PC-9 (cell line): Measurements from ENCODE around the gene NDST4. TPM values are rescaled to one million over a fixed set of nuclear protein-coding genes. Genes with fewer than 3 reads are reported as not detected.

Experiments used
- BruUV-seq: library from RNA; stranded (reverse); fragments of 400-500 nt; replicated peaks from 2 replicates; lab custom pipeline; 2021; lab: Mats Ljungman, UMichigan
- CTCF ChIA-PET: fragments of 300-600 bp; sonication (Branson Sonifier 250); formaldehyde crosslinking; loops from one replicate; lab custom pipeline; 2022; ENCODE audit warnings: antibody characterized with exemption; lab: Charles Lee
- POLR2A ChIA-PET: fragments of 300-600 bp; sonication (Branson Sonifier 250); formaldehyde crosslinking; loops from one replicate; lab custom pipeline; 2022; ENCODE audit warnings: antibody characterized with exemption; ENCODE audit not compliant: unreplicated experiment; lab: Charles Lee
- DNase-seq, 2 experiments: peaks; one replicate each; pipeline versions ENCODE4 v3.0.0 to v3.0.0-alpha.2; 2015 to 2022; ENCODE audit warnings: mixed read lengths in 1 of 2
- H2AFZ ChIP-seq: fragments of 200-600 bp; sonication (generic); 2 replicates; pipeline ENCODE4 v1.8.1; 2017; ENCODE audit warnings: antibody characterized with exemption
- H3F3A ChIP-seq: fragments of 200-600 bp; sonication (generic); 2 replicates; pipeline ENCODE4 v1.8.1; 2017; ENCODE audit warnings: antibody characterized with exemption, mild to moderate bottlenecking, low read depth; ENCODE audit not compliant: insufficient read depth
- H3K27ac ChIP-seq: fragments of 200-600 bp; sonication (generic); 2 replicates; pipeline ENCODE4 v1.6.1; 2016; ENCODE audit warnings: mixed run types
- H3K27me3 ChIP-seq: fragments of 200-600 bp; sonication (generic); 2 replicates; pipeline ENCODE4 v1.6.1; 2016; ENCODE audit warnings: low read depth, mixed run types; ENCODE audit not compliant: insufficient read depth
- H3K36me3 ChIP-seq: fragments of 200-600 bp; sonication (generic); 2 replicates; pipeline ENCODE4 v1.6.1; 2016; ENCODE audit warnings: low read depth, mixed run types
- H3K4me1 ChIP-seq: fragments of 200-600 bp; sonication (generic); replicated peaks from 2 replicates; pipeline ENCODE4 v1.6.1; 2016; ENCODE audit warnings: mixed run types; ENCODE audit not compliant: insufficient read depth
- H3K4me2 ChIP-seq: fragments of 200-600 bp; sonication (generic); 2 replicates; pipeline ENCODE4 v1.6.1; 2017; ENCODE audit warnings: mixed run types
- H3K4me3 ChIP-seq: fragments of 200-600 bp; sonication (generic); 2 replicates; pipeline ENCODE4 v1.6.1; 2016; ENCODE audit warnings: mixed run types
- H3K79me2 ChIP-seq: fragments of 200-600 bp; sonication (generic); 2 replicates; pipeline ENCODE4 v1.6.1; 2017; ENCODE audit warnings: low read depth, mixed run types
- H3K9me2 ChIP-seq: fragments of 200-600 bp; sonication (generic); 2 replicates; pipeline ENCODE4 v1.8.1; 2017; ENCODE audit warnings: mild to moderate bottlenecking; ENCODE audit not compliant: insufficient read depth
- H3K9me3 ChIP-seq: fragments of 200-600 bp; sonication (generic); 2 replicates; pipeline ENCODE4 v1.8.1; 2016; ENCODE audit warnings: low read depth; ENCODE audit not compliant: insufficient read depth
- H4K20me1 ChIP-seq: fragments of 200-600 bp; sonication (generic); 2 replicates; pipeline ENCODE4 v1.8.1; 2017; ENCODE audit not compliant: insufficient read depth
- CTCF ChIP-seq: fragments of 200-600 bp; sonication (generic); conservative IDR thresholded peaks from 2 replicates; pipeline ENCODE4 v1.6.1; 2017; ENCODE audit warnings: mixed run types, antibody characterized with exemption, mild to moderate bottlenecking, moderate library complexity
- EZH2 ChIP-seq: fragments of 200-600 bp; sonication (generic); IDR thresholded peaks from 2 replicates; pipeline ENCODE4 v1.8.0; 2017; ENCODE audit warnings: antibody characterized with exemption, low read depth
- intact Hi-C: fragments of 100-400 bp; cut with micrococcal nuclease; formaldehyde crosslinking; loops from one replicate; pipeline ENCODE4 v1.10.0; 2022; ENCODE audit not compliant: unreplicated experiment
- total RNA-seq: library from RNA; stranded (reverse); gene quantifications from 2 replicates; pipeline ENCODE4 v1.2.3, GENCODE V29; 2021

The NDST4 gene
- total RNA-seq, 1 experiment from 2014 or later, result not detected

- H3K27ac ChIP-seq, result no peak overlapping the region
- no peak overlapping the region for H3K4me2 ChIP-seq
- H3K36me3 ChIP-seq, result no peaks in the 10 kb centered on the region
- no peaks in the 10 kb centered on the region for H3K4me1 ChIP-seq
- no peak for TF ChIP-seq CTCF
- no peak for TF ChIP-seq EZH2
- H2AFZ ChIP-seq, result no peak overlapping the region
- no peaks in the 10 kb centered on the region for H3F3A ChIP-seq
- ChIA-PET POLR2A (no interaction called here), CTCF (no interaction called here)
- H3K27me3 ChIP-seq, result no peaks in the 10 kb centered on the region
- no peaks in the 10 kb centered on the region for H3K79me2 ChIP-seq
- BruUV-seq, result no TSS peak
- H3K4me3 ChIP-seq, result no peak overlapping the region
- H3K9me2 ChIP-seq, result no peaks in the 10 kb centered on the region
- no peak for DNase-seq
- no peaks in the 10 kb centered on the region for H3K9me3 ChIP-seq
- H4K20me1 ChIP-seq, result no peaks in the 10 kb centered on the region
- intact Hi-C loops, result no loop called here
Measured at GRCh38 chr4:115126491-115126890, 13.1 kb upstream of the NDST4 start.

GRCh38 chr4:115121351-115122043 is 8.1 kb upstream of the NDST4 start:
- CTCF ChIA-PET, result no interaction called here
- Histone ChIP-seq H3K4me2 (no peak overlapping the region), H2AFZ (no peak overlapping the region), H3K4me1 (no peaks in the 10 kb centered on the region), H3K4me3 (no peak overlapping the region), H3K36me3 (no peaks in the 10 kb centered on the region), H3K79me2 (no peaks in the 10 kb centered on the region), H3K9me2 (no peaks in the 10 kb centered on the region), H3F3A (no peaks in the 10 kb centered on the region), H3K27me3 (no peaks in the 10 kb centered on the region), H4K20me1 (no peaks in the 10 kb centered on the region), H3K27ac (no peak overlapping the region), H3K9me3 (no peaks in the 10 kb centered on the region)
- no TSS peak for BruUV-seq
- POLR2A ChIA-PET, result no interaction called here
- intact Hi-C loops, result no loop called here
- no peak for DNase-seq
- TF ChIP-seq EZH2, result no peak
- no peak for TF ChIP-seq CTCF

- ChIA-PET POLR2A (no interaction called here), CTCF (no interaction called here)
- Histone ChIP-seq H3K27ac (no peak overlapping the region), H3K79me2 (no peaks in the 10 kb centered on the region), H3K4me1 (no peaks in the 10 kb centered on the region), H3K36me3 (no peaks in the 10 kb centered on the region), H3F3A (no peaks in the 10 kb centered on the region), H2AFZ (no peak overlapping the region), H3K9me3 (no peaks in the 10 kb centered on the region), H3K4me2 (no peak overlapping the region), H4K20me1 (no peaks in the 10 kb centered on the region), H3K4me3 (no peak overlapping the region), H3K27me3 (no peaks in the 10 kb centered on the region), H3K9me2 (no peaks in the 10 kb centered on the region)
- no peak for TF ChIP-seq CTCF
- TF ChIP-seq EZH2, result no peak
- DNase-seq, result no peak
- intact Hi-C loops, result no loop called here
- BruUV-seq, result no TSS peak
Measured at GRCh38 chr4:115119804-115120352, 6.5 kb upstream of the NDST4 start.
